Right renal pelvis (tissue), 4 donors: ENCODE data around the gene C11orf97. TPM values are rescaled to one million over a fixed set of nuclear protein-coding genes. Genes with fewer than 3 reads are reported as not detected.
"Not testable (repeated sequence)": the region's sequence is repeated elsewhere in the genome, so short reads cannot be mapped to it uniquely, and the experiment has no call there.

Experiments
- DNase-seq, 4 donors: peaks; one replicate each; pipeline ENCODE4 v3.0.0-alpha.2; 2013; ENCODE audit warnings: low read depth in 4 of 4, low spot score in 3 of 4, missing footprints in 1 of 4
- polyA plus RNA-seq, 4 donors: library from polyadenylated mRNA; unstranded; fragments of 120-200 nt; gene quantifications; one replicate each; pipeline ENCODE4 v1.2.1, GENCODE V29; 2013; ENCODE audit not compliant: insufficient read length in 4 of 4

C11orf97 gene, protein sequence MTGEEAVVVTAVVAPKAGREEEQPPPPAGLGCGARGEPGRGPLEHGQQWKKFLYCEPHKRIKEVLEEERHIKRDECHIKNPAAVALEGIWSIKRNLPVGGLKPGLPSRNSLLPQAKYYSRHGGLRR
- polyA plus RNA-seq, result under 1 TPM in 2 of 4 donors, not detected in 2; 0.16 to 0.25 TPM

DNA sequence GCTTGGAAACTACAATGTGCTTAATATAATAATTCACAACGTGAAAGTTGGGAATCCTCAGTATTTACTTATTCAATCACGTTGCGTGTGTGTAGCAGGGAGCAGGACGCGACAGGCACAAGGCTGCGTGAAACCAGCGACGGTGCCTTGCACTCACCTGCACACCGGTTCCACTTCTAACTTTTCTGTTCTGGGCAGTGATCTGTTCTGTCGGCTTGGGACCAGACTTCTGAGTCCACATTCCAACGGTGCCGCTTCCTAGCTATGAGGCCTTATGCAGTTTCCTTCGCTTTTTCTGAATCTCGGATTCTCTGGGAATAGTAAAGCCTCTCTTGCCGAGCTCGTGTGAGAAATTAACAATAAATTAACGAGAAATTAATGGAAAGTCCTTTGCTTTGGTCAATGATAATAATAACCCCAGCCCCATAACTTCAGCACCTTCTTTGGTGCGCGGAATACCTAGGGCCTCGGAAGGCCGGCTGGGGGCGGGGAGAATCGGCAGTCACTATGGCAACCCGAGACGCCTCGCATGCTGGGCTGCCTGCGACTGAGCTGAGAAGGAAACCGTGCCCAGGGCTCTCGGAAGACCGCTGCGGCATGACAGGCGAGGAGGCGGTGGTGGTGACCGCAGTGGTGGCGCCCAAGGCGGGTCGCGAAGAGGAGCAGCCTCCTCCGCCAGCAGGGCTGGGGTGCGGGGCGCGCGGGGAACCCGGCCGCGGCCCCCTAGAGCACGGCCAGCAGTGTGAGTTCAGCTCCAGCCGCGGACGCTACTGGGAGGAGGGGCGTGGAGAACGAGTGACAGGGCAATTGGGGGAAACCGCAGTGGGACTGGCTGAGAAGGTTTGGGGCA lies at the start of gene C11orf97:
Gene C11orf97, plus strand, starts transcription at position 530 of the 850 bp plus-strand sequence. Its CDS starts 68 bp downstream, at position 598.
- peak in 1 of 4 donors; percentile 51 for DNase-seq

DNA sequence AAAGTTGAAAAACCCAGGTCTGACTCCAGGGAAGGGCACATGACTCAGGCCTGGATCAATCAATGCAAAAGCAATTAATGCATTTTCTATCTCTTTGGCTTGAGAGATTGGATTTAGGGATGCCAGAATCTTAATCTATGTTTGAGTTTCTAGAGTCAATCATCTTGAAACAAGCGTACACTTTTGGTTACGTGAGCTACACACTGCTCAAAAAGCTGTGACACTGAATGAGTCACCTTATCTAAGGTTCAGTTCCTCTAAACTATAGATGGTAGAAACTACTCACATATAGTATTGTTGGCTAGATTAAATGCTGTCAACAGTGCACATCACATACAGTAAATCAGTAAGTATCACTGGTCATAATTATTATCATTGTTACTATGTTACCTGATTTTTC lies 42.8 kb upstream of the C11orf97 start:
- DNase-seq, result no peak

DNA sequence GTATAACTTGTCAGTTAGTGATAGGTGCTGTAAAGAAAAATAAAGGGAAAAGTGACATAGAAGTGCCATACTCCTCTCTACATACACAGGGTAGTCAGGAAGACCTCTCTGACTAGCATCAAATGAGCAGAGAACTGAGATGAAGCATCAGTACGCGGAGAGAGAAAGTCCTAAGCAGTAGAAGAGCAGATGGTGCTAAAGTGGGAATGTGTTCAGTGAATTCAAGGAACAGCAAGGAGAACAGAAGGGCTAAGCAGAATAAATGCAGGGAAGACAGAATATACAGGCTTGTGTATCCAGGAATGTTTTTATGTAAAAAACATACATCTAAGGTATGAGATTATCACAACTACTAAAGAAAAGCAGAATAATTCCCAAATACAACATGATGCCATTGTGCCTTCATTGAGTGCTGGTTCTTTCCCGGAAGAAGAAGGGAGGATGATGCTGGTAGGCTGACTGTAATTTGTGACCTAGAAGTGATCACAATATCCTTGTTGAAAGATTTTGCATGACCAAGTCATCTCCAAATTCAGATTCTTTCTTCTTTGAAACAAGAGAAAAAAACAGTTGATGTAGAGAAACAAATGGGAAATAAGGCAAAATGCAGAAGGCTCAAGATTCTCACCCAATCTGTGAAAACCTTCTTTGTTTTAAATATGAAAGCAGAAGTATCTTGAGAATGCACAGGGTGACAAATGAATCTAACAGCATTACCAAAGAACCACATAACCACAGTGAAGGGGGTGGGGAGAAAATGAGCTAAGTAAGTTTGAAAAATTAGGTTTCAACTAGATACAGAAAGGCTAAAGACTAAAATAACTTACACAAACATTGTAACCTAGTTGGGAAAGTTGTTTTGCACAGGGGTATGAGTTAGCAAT lies 39.1 kb upstream of the C11orf97 start:
- no peak for DNase-seq

GRCh38 chr11:94477624-94478023 lies 34.6 kb upstream of the C11orf97 start:
- DNase-seq, result no peak

GRCh38 chr11:94481342-94481741 lies 30.9 kb upstream of the C11orf97 start:
- DNase-seq, result no peak

DNA sequence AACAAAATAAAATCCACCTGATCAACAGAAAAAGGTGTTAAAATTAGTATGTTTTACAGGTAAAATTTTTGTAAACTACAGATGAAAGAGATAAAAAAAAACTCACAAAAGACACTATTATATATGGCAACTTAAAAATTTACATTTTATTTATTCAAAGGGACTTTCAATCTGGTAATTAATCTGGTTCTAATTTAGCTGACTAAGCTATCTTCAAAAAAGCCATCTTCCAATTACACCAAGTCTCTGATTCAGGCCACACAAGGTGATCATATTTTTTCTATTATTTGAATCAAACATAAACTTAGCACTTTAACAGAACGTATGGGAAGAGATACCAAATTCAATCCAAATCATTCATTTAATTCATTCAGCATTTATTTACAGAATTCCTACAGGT lies 26.2 kb upstream of the C11orf97 start:
- DNase-seq, result no peak

DNA sequence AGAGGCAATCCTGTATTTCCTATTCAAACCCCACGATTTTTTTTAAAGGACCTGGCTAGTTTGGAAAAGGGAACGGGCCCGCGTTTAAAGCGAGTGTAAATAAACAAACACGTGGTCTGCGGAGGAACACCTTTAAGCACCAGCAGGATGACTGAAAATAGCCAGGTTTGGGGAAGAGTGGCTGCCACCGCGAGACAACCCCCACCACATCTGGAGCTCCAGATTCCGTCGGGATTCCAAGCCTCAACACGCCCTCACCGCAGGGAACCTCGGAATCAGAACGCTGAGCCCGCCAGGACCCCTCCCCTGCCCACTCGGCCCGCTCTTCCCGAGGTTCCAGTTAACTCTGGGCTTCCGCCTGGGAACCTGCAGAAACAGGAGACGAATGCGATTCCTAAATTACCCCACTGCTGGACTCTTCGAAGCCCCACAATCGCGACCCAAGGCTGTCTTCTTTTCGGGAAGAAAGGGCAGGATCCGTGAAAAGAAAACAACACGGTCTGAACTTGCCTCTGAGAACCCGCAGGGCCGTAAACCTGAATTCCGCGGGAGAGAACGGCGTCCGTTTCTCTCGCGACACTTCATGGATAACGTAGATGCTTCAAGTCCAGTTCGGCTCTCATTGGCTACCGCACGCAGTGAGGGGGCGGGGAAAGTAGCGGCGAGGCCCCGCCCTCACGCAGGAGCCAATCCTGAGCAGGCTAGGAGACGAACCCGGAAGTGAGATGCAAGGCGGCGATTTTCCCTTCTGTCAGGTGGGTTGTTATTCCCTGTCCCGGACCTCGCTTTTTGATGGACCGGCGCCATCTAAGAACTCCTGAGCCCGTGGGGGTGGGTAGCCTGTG lies 18.8 kb upstream of the C11orf97 start, which contains the start of the genes ANKRD49 and MRE11:
Gene ANKRD49, plus strand, starts transcription at position 704 of the 845 bp plus-strand sequence. CDS start 2,710 bp downstream, outside the sequence.
Gene MRE11, minus strand, starts transcription at position 564 of the 845 bp plus-strand sequence. CDS start 1,043 bp downstream, outside the sequence.
- peak; percentile 94 to 97 (median 96) for DNase-seq

- DNase-seq, result no peak
These were observed 18.1 kb upstream of the C11orf97 start for GRCh38 chr11:94494126-94494680.

- DNase-seq, result no peak
These were observed 12.1 kb upstream of the C11orf97 start for GRCh38 chr11:94500181-94500580.

DNA sequence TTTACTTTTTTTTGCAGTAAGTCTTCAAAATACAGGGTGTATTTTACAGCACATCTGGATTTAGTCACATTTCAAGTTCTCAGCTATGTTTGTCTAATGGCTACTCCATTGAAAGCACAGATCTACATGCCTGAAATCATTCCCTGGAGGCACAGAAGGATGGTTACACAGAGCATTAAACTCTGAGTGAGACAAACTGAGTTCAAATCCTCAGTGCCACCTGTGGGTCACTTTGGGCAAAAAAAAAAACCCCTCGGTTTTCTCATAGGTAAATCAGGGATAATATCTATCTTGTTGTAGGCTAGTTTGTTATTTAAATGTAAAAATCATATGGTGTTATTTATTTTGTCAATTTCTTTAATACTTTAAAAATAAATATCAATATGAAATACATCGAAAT lies 10.7 kb upstream of the C11orf97 start:
- DNase-seq, result no peak

- peak in 1 of 4 donors; percentile 42 for DNase-seq
These were observed 7.5 kb upstream of the C11orf97 start for GRCh38 chr11:94504689-94505293.

DNA sequence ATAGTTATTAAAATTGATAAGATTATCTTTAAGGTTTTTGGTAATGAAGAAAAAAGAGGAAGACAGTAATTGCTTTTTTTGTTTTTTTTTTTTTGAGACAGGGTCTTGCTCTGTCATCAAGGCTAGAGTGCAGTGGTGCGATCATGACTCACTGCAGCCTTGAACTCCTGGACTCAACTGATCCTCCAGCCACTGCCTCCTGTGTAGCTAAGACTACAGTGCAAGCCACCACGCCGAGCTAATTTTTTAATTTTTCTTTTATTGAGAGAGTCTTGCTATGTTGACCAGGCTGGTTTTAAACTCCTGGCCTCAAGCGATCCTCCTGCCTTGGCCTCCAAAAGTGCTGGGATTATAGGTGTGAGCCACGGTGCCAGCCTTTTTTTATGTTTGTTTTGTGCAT lies 5.7 kb upstream of the C11orf97 start:
- not testable (repeated sequence) for DNase-seq

- no peak for DNase-seq
These were observed 4.8 kb upstream of the C11orf97 start for GRCh38 chr11:94507485-94507884.

- DNase-seq, result no peak
These were observed 830 bp downstream of the C11orf97 start for GRCh38 chr11:94513091-94513490.

- no peak for DNase-seq
These were observed 3.1 kb downstream of the C11orf97 start for GRCh38 chr11:94515398-94515797.

GRCh38 chr11:94516725-94517124 lies 4.5 kb downstream of the C11orf97 start:
- no peak for DNase-seq

GRCh38 chr11:94518300-94518699 lies 6.0 kb downstream of the C11orf97 start:
- no peak for DNase-seq

GRCh38 chr11:94519478-94520084 lies 7.3 kb downstream of the C11orf97 start:
- peak in 1 of 4 donors; percentile 23 for DNase-seq

DNA sequence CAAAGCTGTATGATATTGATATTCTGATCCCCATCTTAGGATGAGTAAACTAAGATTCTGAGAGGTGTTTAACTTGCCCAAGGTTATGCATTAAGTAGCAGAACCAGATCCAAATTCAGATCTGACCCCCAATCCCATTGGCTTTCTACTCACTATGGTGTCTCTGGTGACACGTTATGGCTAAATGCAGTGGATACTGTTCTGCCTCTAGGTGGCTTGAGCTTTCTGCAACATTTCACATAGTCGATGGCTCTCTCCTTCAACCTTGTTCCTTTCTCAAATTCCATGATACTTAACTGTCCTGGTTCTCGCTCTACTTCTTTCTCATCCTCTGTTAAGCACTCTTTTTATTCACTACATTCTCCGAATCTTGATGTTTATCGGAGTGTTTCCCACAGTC lies 9.4 kb downstream of the C11orf97 start:
- no peak for DNase-seq
